HepG2 (cell line): ENCODE measurements around the gene BLVRB. TPM values are rescaled to one million over a fixed set of nuclear protein-coding genes. Genes with fewer than 3 reads are reported as not detected.
"Not testable (repeated sequence)": the region's sequence is repeated elsewhere in the genome, so short reads cannot be mapped to it uniquely, and the experiment has no call there.

ENCODE experiments used
- ATAC-seq: fragments of 200-7000 bp; cut with Tn5 transposase; 3 replicates; pipeline ENCODE4 v1.9.1; 2020; ENCODE audit warnings: mild to moderate bottlenecking, moderate library complexity
- BruUV-seq: library from RNA; stranded (reverse); fragments of 400-500 nt; replicated peaks from 2 replicates; lab custom pipeline; 2021; lab: Mats Ljungman, UMichigan
- CTCF ChIA-PET: fragments of 300-600 bp; formaldehyde crosslinking; extraction: SDS; loops from one replicate; lab custom pipeline; 2021; ENCODE audit warnings: low total read pairs, inconsistent platforms, low intra/inter-chr PET ratio; lab: Yijun Ruan, JAX
- POLR2A ChIA-PET: fragments of 350-600 bp; sonication (Branson Sonifier 250); formaldehyde crosslinking; loops from one replicate; lab custom pipeline; 2020; ENCODE audit warnings: antibody characterized with exemption, inconsistent platforms; lab: Yijun Ruan, JAX
- DNase-seq: peaks from one replicate; pipeline ENCODE4 v3.0.0-alpha.2; 2015; ENCODE audit warnings: low spot score
- FAIRE-seq: peaks from 3 replicates; lab custom pipeline; 2011; peaks lifted over from hg19 to GRCh38; lab: Jason Lieb, UNC
- H2AFZ ChIP-seq: one replicate; pipeline ENCODE4 v1.6.1; 2011; ENCODE audit warnings: low read length, inconsistent platforms
- H3K27ac ChIP-seq: fragments of 300-600 bp; 3 replicates; pipeline ENCODE4 v1.8.0; 2011; ENCODE audit warnings: mixed run types, mild to moderate bottlenecking, mixed read lengths, low read length, inconsistent platforms; ENCODE audit not compliant: insufficient read depth; ENCODE audit errors: extremely low read length
- H3K27me3 ChIP-seq, 2 experiments: fragments of 200-600 bp in 1 of 2; 2 replicates in 1 of 2; 3 replicates in 1 of 2; pipeline versions ENCODE4 v1.6.0 to v1.8.0; 2011; ENCODE audit warnings: low read length in 2 of 2, mild to moderate bottlenecking in 2 of 2, moderate library complexity in 2 of 2, inconsistent platforms in 1 of 2; ENCODE audit not compliant: insufficient read depth in 2 of 2, control insufficient read depth in 1 of 2
- H3K36me3 ChIP-seq, 2 experiments: fragments of 200-600 bp in 1 of 2; replicated peaks in 1 of 2; 2 replicates in 1 of 2; 3 replicates in 1 of 2; pipeline versions ENCODE4 v1.5.1 to v1.8.0; 2011; ENCODE audit warnings: low read length in 2 of 2, inconsistent platforms in 1 of 2; ENCODE audit not compliant: insufficient read depth in 2 of 2, control insufficient read depth in 1 of 2
- H3K4me1 ChIP-seq: 2 replicates; pipeline ENCODE4 v1.5.1; 2012; ENCODE audit warnings: low read length, inconsistent platforms; ENCODE audit not compliant: insufficient read depth
- H3K4me2 ChIP-seq: 2 replicates; pipeline ENCODE4 v1.6.0; 2011; ENCODE audit warnings: low read depth, low read length, inconsistent platforms
- H3K4me3 ChIP-seq, 3 experiments: fragments of 200-600 bp in 1 of 3; sonication (generic), shearing (Covaris generic) in 1 of 3; replicated peaks in 1 of 3; 2 replicates each; pipeline ENCODE4 v1.5.1; 2011 to 2016; ENCODE audit warnings: low read length in 3 of 3, inconsistent platforms in 2 of 3, low read depth in 2 of 3, mild to moderate bottlenecking in 2 of 3, control low read depth in 1 of 3, mixed read lengths in 1 of 3; ENCODE audit not compliant: insufficient read depth in 1 of 3
- H3K79me2 ChIP-seq: one replicate; pipeline ENCODE4 v1.6.1; 2011; ENCODE audit warnings: low read length, inconsistent platforms; ENCODE audit not compliant: insufficient read depth
- H3K9ac ChIP-seq: 2 replicates; pipeline ENCODE4 v1.6.0; 2011; ENCODE audit warnings: mild to moderate bottlenecking, low read depth, low read length, inconsistent platforms; ENCODE audit not compliant: insufficient read depth
- H3K9me3 ChIP-seq: 2 replicates; pipeline ENCODE4 v1.5.1; 2012; ENCODE audit warnings: mild to moderate bottlenecking, low read length
- H4K20me1 ChIP-seq: 2 replicates; pipeline ENCODE4 v1.6.0; 2011; ENCODE audit warnings: inconsistent platforms, mild to moderate bottlenecking, low read length, moderate library complexity; ENCODE audit not compliant: insufficient read depth
- ZNF121 ChIP-seq: sonication (generic); formaldehyde crosslinking; IDR thresholded peaks from 2 replicates; pipeline ENCODE4 v1.5.0; 2020; ENCODE audit warnings: mild to moderate bottlenecking, missing genetic modification reagents
- ZNF644 ChIP-seq: IDR thresholded peaks from 2 replicates; pipeline ENCODE4 v1.6.1; 2016; ENCODE audit warnings: low read depth
- WGBS: methylation state at CpG from one replicate; pipeline ENCODE4 v1.1.6; 2017; ENCODE audit warnings: low lambda C conversion rate; 5-methylcytosine and 5-hydroxymethylcytosine counted together
- in situ Hi-C: cut with HindIII; loops from 2 replicates; pipeline ENCODE4 v1.10.0; 2017; ENCODE audit warnings: low pct_unique_long_range_greater_than_20kb; ENCODE audit not compliant: extremely low pct_ligation_motif_present
- intact Hi-C: fragments of 100-400 bp; cut with micrococcal nuclease; formaldehyde crosslinking; loops from one replicate; pipeline ENCODE4 v1.10.0; 2022; ENCODE audit not compliant: unreplicated experiment
- polyA plus RNA-seq, 8 experiments: library from polyadenylated mRNA; depleted of rRNA in 3 of 8; stranded (reverse) in 7 of 8; unstranded in 1 of 8; fragments of >200 nt; fragmentation: Illumina TruSeq in 4 of 8; extraction: Trizol in 4 of 8; gene quantifications; 2 replicates each; pipeline versions ENCODE4 v1.2.1 to v1.2.3, GENCODE V29; 2011 to 2016; ENCODE audit warnings: low read depth in 4 of 8, missing spikeins in 1 of 8, mixed read lengths in 1 of 8; ENCODE audit not compliant: insufficient read depth in 1 of 8
- total RNA-seq, 5 experiments: library from RNA; depleted of rRNA; stranded (reverse); fragments of >200 nt; fragmentation: Illumina TruSeq; extraction: Trizol; gene quantifications; 2 replicates each; pipeline ENCODE4 v1.2.3, GENCODE V29; 2016; ENCODE audit warnings: low read depth in 1 of 5
- TF ChIP-seq, protein P1 (sequence below): sonication (generic); formaldehyde crosslinking; IDR thresholded peaks from 2 replicates; pipeline ENCODE4 v1.4.0; 2020; ENCODE audit warnings: missing genetic modification reagents

Gene BLVRB
- total and polyA plus RNA-seq, 2 of the 13 experiments (the other 11 are each of a cell fraction or from before 2014, with no cell fraction given) = 25.9 to 51.4 TPM

DNA sequence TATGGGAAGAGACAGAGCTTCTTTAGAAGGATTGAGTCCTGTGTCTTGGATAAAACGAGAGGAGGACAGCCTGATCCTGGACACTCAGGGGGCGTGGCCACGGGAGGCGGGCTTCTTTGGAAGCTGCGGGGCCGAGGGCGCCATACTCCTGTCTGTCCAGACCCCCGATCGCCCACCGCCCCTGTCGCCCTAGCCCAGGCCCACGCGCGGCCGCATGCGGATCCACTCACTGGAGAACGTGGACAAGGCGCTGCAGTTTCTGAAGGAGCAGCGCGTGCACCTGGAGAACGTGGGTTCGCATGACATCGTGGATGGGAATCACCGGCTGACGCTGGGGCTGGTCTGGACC lies 24.3 kb upstream of the BLVRB start:
- FAIRE-seq = no peak
- ATAC-seq = no peak
- no peaks in the 10 kb centered on the region for H3K79me2 ChIP-seq

DNA sequence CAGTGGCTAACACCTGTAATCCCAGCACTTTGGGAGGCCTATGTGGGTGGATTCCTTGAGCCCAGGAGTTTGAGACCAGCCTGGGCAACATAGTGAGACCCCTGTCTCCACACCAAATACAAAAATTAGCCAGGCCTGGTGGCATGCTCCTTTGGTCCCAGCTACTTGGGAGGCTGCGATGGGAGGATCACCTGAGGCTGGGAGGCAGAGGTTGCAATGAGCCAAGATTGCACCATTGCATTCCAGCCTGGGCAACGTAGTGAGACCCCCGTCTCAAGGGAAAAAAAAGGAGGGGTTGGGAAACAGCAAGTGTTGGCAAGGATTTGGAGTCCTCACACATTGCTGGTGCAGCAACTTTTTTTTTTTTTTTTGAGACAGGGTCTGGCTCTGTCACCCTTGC lies 20.5 kb upstream of the BLVRB start:
- CTCF ChIA-PET = no interaction called here
- POLR2A ChIA-PET = no interaction called here
- peaks cover 0 to 3% of the 10 kb centered on the region in 2 experiments; a peak in 3 of 5 replicates for H3K27me3 ChIP-seq
- 0 out of 2 replicates have a peak, but pooled peaks have one; percentile 34 for TF ChIP-seq ZNF121 (CRISPR knock-in tag)
- TF ChIP-seq ZNF644 (CRISPR knock-in tag) = no peak
- ATAC-seq (no peak), FAIRE-seq (no peak), DNase-seq (no peak)
- no peaks in the 10 kb centered on the region for H3K9me3 ChIP-seq
- WGBS = 24% methylated on average over 3 of the region's 3 CpGs
- no peak overlapping the region for H3K4me2 ChIP-seq
- no TSS peak for BruUV-seq
- H3K36me3 ChIP-seq = no peaks in the 10 kb centered on the region
- H3K4me1 ChIP-seq = peaks cover 10% of the 10 kb centered on the region
- no peak overlapping the region for H2AFZ ChIP-seq
- H3K9ac ChIP-seq = no peak overlapping the region
- no peaks in the 10 kb centered on the region for H4K20me1 ChIP-seq
- H3K27ac ChIP-seq = no peak overlapping the region
- H3K79me2 ChIP-seq = no peaks in the 10 kb centered on the region
- in situ Hi-C loops (no loop called here), intact Hi-C loops (no loop called here)
- no peak overlapping the region for H3K4me3 ChIP-seq

More for the DNA sequence above, 24.3 kb upstream of the BLVRB start:
- WGBS = 47% methylated on average over 4 of the region's 25 CpGs
- no peaks in the 10 kb centered on the region for H4K20me1 ChIP-seq
- no peak overlapping the region for H3K9ac ChIP-seq
- peaks cover 17% of the 10 kb centered on the region for H3K4me1 ChIP-seq
- in situ Hi-C loops = no loop called here
- ChIA-PET CTCF (no interaction called here), POLR2A (no interaction called here)
- DNase-seq = no peak
- no peaks in the 10 kb centered on the region for H3K9me3 ChIP-seq
- H3K36me3 ChIP-seq = no peaks in the 10 kb centered on the region
- H3K4me2 ChIP-seq = no peak overlapping the region
- no peak overlapping the region for H3K27ac ChIP-seq
- H3K27me3 ChIP-seq = peaks cover 1 to 5% of the 10 kb centered on the region in 2 experiments; a peak in 3 of 5 replicates
- no TSS peak for BruUV-seq
- intact Hi-C loops = no loop called here
- H3K4me3 ChIP-seq = no peak overlapping the region
- H2AFZ ChIP-seq = no peak overlapping the region
- TF ChIP-seq, protein P1, sequence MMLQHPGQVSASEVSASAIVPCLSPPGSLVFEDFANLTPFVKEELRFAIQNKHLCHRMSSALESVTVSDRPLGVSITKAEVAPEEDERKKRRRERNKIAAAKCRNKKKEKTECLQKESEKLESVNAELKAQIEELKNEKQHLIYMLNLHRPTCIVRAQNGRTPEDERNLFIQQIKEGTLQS = no peak

DNA sequence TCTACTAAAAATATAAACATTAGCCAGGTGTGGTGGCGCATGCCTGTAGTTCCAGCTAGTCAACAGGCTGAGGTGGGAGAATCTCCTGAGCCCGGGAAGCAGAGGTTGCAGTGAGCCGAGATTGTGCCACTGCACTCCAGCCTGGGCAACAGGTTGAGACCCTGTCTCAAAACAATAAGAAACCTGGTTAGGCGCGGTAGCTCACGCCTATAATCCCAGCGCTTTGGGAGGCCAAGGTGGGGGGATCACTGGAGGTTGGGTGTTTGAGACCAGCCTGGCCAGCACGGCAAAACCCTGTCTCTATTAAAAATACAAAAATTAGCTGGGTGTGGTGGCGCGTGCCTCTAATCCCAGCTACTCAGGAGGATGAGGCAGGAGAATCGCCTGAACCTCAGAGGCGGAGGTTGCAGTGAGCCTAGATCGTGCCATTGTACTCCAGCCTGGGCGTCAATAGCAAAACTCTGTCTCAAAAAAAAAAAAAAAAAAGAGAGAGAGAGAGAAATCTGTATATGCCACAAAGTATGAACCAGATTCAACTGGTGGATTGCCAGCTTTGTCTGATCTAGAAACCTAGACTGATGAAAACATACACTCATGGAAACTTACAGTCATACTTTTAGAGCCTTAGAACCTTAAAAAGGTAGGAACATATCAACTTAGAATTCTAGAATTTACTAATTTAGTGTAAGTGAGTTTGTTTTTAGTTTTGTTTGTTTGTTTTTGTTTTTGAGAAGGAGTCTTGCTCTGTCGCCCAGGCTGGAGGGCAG lies 10.5 kb upstream of the BLVRB start:
- ATAC-seq, FAIRE-seq, BruUV-seq, H3K36me3 ChIP-seq, intact Hi-C loops, H3K4me2 ChIP-seq, H3K79me2 ChIP-seq, CTCF ChIA-PET, H3K4me1 ChIP-seq, DNase-seq, H3K9ac ChIP-seq, H3K9me3 ChIP-seq, H4K20me1 ChIP-seq, H3K4me3 ChIP-seq, H3K27ac ChIP-seq, in situ Hi-C loops, H3K27me3 ChIP-seq, H2AFZ ChIP-seq: not testable (repeated sequence)
- 77% methylated on average over 15 of the region's 15 CpGs for WGBS
- POLR2A ChIA-PET = interaction anchor here (0.6 kb wide), 1 partner anchor 164 kb away, joined by 3 read pairs; no protein-coding TSS in a partner anchor
